ENCODE data around the gene CES3.
A peak's percentile ranks its signal among the peaks of the same experiment; 100 is the strongest.

Gene CES3

DNA sequence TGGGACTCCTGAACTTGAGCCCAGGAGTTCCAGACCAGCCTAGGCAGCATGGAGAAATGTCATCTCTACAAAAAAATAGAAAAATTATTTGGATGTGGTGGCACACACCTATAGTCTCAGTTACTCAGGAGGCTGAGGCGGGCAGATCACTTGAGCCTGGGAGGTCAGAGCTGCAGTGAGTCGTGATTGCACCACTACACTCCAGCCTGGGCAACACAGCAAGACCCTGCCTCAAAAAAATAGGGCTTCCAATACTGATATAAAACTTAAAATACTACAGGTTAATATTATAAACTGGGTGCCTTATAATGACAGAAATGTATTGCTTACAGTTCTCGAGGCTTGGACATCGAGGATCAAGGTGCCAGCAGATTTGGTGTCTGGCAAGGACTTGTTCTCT is 15.1 kb upstream of the CES3 start:
- TF ChIP-seq EZH2 (optimal IDR thresholded peaks at IDR 0.05; ENCODE audit: low read depth, low read length) (no peak), EZH2phosphoT487 (IDR thresholded peaks at IDR 0.05; ENCODE audit: low read length) (no peak)
- TF ChIP-seq, protein P1, sequence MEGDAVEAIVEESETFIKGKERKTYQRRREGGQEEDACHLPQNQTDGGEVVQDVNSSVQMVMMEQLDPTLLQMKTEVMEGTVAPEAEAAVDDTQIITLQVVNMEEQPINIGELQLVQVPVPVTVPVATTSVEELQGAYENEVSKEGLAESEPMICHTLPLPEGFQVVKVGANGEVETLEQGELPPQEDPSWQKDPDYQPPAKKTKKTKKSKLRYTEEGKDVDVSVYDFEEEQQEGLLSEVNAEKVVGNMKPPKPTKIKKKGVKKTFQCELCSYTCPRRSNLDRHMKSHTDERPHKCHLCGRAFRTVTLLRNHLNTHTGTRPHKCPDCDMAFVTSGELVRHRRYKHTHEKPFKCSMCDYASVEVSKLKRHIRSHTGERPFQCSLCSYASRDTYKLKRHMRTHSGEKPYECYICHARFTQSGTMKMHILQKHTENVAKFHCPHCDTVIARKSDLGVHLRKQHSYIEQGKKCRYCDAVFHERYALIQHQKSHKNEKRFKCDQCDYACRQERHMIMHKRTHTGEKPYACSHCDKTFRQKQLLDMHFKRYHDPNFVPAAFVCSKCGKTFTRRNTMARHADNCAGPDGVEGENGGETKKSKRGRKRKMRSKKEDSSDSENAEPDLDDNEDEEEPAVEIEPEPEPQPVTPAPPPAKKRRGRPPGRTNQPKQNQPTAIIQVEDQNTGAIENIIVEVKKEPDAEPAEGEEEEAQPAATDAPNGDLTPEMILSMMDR (IDR thresholded peaks at IDR 0.05; ENCODE audit: low read length) = no peak
- no peak overlapping the region for H3K27ac ChIP-seq (ENCODE audit: low read length)
- H2AFZ ChIP-seq (ENCODE audit: low read length) = no peak overlapping the region
- H3K79me2 ChIP-seq (ENCODE audit: low read length) = no peaks in the 10 kb centered on the region
- H3K4me2 ChIP-seq (ENCODE audit: low read depth, low read length) = no peak overlapping the region
- no peaks in the 10 kb centered on the region for H3K9me2 ChIP-seq (replicated peaks; ENCODE audit: insufficient read depth, low read length)
- H3K27me3 ChIP-seq (replicated peaks; ENCODE audit: insufficient read depth, low read length) = no peaks in the 10 kb centered on the region; the same call in 1 of the 2 replicates
- H3K4me3 ChIP-seq (ENCODE audit: low read length) = no peak overlapping the region
- peaks cover 5% of the 10 kb centered on the region for H3K4me1 ChIP-seq (ENCODE audit: low read length)
- no peaks in the 10 kb centered on the region for H3F3A ChIP-seq (ENCODE audit: insufficient read depth, low read length)
- no peak for DNase-seq
- no peak overlapping the region for H3K9ac ChIP-seq (ENCODE audit: low read length)
- H3K9me3 ChIP-seq (replicated peaks; ENCODE audit: insufficient read depth, low read length) = no peaks in the 10 kb centered on the region
- H3K36me3 ChIP-seq (replicated peaks; ENCODE audit: insufficient read depth, low read length) = no peaks in the 10 kb centered on the region
- no peaks in the 10 kb centered on the region for H4K20me1 ChIP-seq (ENCODE audit: insufficient read depth, low read length)

DNA sequence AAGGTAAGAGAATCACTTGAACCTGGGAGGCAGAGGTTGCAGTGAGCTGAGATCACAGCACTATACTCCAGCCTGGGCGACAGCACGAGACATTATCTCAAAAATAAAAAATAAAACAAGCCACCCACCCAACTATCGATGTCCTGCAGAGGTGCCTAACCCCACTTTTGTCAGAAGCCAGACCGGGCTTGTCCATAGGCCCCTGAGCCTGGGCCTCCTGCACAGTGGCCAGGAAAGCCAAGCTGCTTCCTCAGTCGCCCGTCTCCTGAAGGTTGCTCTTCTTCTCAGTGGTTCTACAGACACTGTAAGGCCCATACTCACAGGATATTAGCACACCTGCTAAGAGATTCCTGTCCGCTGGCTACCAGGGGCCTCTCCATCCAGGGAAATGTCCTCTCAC is 14.5 kb upstream of the CES3 start:
- no peak overlapping the region for H2AFZ ChIP-seq (ENCODE audit: low read length)
- no peaks in the 10 kb centered on the region for H3F3A ChIP-seq (ENCODE audit: insufficient read depth, low read length)
- peaks cover 5% of the 10 kb centered on the region for H3K4me1 ChIP-seq (ENCODE audit: low read length)
- no peak overlapping the region for H3K4me3 ChIP-seq (ENCODE audit: low read length)
- H3K9me2 ChIP-seq (replicated peaks; ENCODE audit: insufficient read depth, low read length) = no peaks in the 10 kb centered on the region
- H4K20me1 ChIP-seq (ENCODE audit: insufficient read depth, low read length) = no peaks in the 10 kb centered on the region
- H3K79me2 ChIP-seq (ENCODE audit: low read length) = no peaks in the 10 kb centered on the region
- no peaks in the 10 kb centered on the region for H3K9me3 ChIP-seq (replicated peaks; ENCODE audit: insufficient read depth, low read length)
- no peak for DNase-seq
- H3K27me3 ChIP-seq (replicated peaks; ENCODE audit: insufficient read depth, low read length) = no peaks in the 10 kb centered on the region; the same call in 1 of the 2 replicates
- TF ChIP-seq, protein P1 (IDR thresholded peaks at IDR 0.05; ENCODE audit: low read length) = no peak
- TF ChIP-seq EZH2phosphoT487 (IDR thresholded peaks at IDR 0.05; ENCODE audit: low read length) (no peak), EZH2 (optimal IDR thresholded peaks at IDR 0.05; ENCODE audit: low read depth, low read length) (no peak)
- H3K9ac ChIP-seq (ENCODE audit: low read length) = no peak overlapping the region
- H3K4me2 ChIP-seq (ENCODE audit: low read depth, low read length) = no peak overlapping the region
- H3K27ac ChIP-seq (ENCODE audit: low read length) = no peak overlapping the region
- H3K36me3 ChIP-seq (replicated peaks; ENCODE audit: insufficient read depth, low read length) = no peaks in the 10 kb centered on the region

DNA sequence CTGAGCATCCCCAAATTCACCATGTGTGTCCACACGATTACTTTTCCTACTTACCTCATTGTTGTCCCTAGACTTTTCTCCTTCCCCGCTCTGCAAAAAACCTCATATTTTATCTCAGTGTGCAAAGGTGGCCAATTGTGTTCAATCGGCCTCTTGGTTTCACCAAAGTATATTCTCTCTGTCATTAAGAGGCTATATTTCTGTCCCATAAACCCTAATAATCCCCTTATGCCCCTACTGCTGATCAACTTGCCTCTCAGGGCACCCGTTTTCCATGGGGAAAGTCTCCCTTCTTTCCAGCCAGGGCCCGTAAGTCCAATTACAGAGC is 14.1 kb upstream of the CES3 start:
- Histone ChIP-seq H4K20me1 (ENCODE audit: insufficient read depth, low read length) (no peaks in the 10 kb centered on the region), H3K27me3 (replicated peaks; ENCODE audit: insufficient read depth, low read length) (no peaks in the 10 kb centered on the region; the same call in 1 of the 2 replicates), H3K9ac (ENCODE audit: low read length) (no peak overlapping the region), H3K4me2 (ENCODE audit: low read depth, low read length) (peak overlapping the region; percentile 94; the same call in 1 of the 2 replicates), H3F3A (ENCODE audit: insufficient read depth, low read length) (no peaks in the 10 kb centered on the region), H3K4me1 (ENCODE audit: low read length) (peaks cover 5% of the 10 kb centered on the region), H2AFZ (ENCODE audit: low read length) (peak overlapping the region; percentile 86; the same call in 1 of the 2 replicates), H3K79me2 (ENCODE audit: low read length) (no peaks in the 10 kb centered on the region), H3K4me3 (ENCODE audit: low read length) (no peak overlapping the region), H3K27ac (ENCODE audit: low read length) (no peak overlapping the region), H3K9me2 (replicated peaks; ENCODE audit: insufficient read depth, low read length) (no peaks in the 10 kb centered on the region), H3K9me3 (replicated peaks; ENCODE audit: insufficient read depth, low read length) (no peaks in the 10 kb centered on the region), H3K36me3 (replicated peaks; ENCODE audit: insufficient read depth, low read length) (no peaks in the 10 kb centered on the region)
- TF ChIP-seq, protein P1 (IDR thresholded peaks at IDR 0.05; ENCODE audit: low read length) = no peak
- no peak for TF ChIP-seq EZH2phosphoT487 (IDR thresholded peaks at IDR 0.05; ENCODE audit: low read length)
- TF ChIP-seq EZH2 (optimal IDR thresholded peaks at IDR 0.05; ENCODE audit: low read depth, low read length) = no peak
- DNase-seq = no peak

All from MM.1S (cell line).